HG02798 (cell line): ENCODE measurements around the gene NTM.
A peak's percentile ranks its signal among the peaks of the same experiment; 100 is the strongest.

ENCODE experiments used
- ATAC-seq: cut with Tn5 transposase; IDR thresholded peaks from one replicate; pipeline ENCODE4 v1.9.1; 2021; ENCODE audit warnings: mild to moderate bottlenecking; ENCODE audit not compliant: unreplicated experiment, poor library complexity

NTM gene

DNA sequence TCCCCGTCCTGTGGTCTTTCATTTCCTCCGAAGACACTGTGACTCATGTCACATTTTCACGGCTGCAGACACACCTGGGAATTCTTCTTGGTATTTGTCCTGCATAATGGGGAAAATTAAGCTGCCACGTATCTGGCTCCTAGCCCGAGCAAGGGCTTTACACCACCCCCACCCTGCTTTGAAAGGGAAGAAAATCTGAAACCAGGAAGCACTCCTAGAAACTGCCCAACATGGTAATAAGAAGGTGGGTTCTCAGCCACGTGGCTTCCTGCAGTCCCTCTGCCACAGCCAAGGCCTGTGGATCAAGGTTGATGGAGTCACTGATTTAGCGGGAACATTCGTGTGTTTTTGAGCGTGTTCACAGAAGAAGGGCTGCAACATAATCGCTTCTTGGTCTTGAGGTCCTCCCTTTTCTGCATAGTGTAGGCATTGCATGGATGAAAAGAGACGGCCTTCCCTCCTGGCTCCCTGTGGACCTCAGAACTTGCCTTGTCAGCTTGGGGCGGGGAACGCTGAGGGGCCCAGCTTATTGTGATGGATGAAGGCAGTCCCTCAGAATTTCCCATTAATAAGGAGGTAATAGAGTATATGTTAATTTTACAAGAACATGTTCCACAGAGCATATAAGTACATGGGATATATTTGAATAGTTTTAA is 292.0 kb downstream of the NTM start:
- no peak for ATAC-seq

DNA sequence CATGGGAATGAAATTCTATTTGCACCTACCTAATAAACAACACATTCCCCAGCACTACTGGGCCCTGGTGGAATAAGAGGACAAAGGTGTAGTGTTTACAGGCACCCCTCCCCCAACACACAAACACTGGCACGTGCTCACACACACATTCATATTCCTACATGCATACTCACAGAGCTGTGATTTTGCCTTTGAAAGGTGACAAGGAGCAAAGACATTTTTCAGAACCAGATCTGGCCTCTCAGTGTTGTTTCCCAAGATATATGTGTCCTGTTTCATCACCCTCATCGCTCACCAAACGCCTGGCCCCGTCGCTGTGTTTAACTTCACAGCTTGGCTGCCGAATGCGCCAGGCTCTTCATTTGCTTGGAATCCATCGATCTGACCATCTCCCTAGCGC is 292.6 kb downstream of the NTM start:
- ATAC-seq: no peak

DNA sequence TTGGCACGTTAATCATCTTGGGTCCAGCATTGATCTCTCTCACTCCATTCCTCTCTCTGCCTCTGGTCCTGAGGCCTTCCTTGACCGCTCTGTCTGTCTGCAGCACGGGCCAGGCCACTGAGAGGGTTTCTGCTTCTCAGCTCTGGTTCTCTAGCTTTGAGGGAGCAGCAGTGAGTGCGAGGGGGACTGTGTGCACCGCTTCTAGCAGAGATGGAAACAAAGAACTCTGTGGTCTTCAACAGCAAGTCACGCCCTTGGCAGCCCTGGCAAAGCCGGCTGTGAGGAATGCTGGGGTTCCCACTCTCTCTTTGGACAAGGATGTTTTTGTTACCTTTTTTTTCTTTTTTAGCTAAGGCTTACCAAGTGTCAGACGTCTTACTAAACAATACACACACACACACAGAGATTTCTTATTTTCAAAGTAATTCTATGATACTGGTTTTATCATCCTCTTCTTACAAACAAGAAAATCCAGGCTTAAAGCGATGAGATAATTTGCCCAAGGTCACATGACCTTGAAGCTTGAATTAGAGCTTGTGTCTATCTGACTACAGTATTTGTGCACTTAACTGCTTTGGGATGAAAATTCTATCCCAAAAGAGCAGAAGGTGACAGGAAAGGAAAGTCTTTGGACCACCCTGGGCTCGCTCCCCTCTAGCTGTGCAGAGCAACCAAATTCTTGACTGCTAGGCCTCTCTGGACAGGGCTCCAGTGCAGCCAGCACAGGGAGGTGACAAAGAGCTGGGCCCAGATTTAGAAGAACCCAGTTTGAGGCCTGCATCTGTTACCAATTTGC is 293.2 kb downstream of the NTM start:
- no peak for ATAC-seq

DNA sequence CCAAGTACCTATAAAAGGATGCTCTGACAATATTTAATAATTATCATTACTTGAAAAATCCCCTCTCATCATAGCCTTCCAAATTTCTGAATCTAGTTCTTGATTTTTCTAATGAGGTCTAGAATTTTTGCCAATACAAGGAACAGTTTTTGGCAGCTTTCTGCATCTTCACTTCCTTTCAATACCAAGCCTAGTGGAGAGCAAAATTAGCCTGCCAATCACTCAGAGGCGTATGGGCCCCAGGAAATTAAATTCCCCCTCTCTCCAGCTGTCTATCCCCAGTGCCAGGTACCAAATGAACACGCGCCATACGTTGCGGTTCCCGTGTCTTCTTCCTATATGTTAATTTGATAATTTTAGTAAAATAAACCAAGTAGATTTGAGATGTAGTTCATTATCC is 293.9 kb downstream of the NTM start:
- no peak for ATAC-seq

DNA sequence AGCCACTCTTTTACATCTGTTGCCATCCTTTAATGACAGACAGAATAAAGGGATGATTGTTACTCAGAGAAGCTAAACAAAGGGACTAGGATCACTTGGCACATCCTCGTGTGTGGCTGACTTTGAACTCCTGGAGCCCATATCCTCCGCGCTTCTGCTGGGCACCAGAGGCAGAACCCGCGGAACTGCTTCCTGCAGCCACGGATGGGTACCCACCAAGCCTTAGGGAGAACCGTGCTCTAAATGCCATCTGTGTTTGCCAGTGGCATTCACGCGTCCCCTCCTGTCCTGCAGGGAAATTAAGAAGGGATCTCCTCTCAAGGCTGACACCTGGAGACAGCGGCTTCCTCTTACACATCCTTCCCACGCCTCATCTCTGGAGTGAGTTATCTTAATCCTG is 294.4 kb downstream of the NTM start:
- ATAC-seq: no peak

DNA sequence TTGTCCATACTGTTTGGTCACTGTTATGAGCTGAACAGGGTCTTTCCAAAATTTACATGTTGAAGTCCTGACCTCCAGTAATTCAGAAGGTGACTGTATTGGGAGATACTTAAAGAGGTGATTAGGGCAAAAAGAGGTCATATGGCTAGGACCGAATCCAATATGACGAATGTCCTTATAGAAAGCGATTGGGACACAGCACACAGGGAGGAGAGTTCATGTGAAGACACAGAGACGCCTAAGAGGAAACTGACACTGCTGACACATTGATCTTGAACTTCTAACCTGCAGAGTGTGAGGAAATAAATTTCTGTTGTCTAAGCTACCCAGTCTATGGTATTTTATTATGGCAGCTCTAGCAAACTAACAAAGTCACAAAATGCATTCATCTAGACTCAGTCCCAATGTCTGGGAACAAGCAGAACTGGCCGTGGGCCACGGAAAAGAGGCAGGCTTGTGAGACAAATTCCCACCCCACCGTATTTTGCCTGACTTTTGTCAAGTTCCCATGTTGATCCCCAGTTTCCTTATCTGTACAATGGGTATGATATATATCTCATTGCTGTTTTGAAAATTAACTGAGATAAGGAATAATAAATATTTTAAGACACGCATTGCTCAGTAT is 295.0 kb downstream of the NTM start:
- no peak for ATAC-seq

DNA sequence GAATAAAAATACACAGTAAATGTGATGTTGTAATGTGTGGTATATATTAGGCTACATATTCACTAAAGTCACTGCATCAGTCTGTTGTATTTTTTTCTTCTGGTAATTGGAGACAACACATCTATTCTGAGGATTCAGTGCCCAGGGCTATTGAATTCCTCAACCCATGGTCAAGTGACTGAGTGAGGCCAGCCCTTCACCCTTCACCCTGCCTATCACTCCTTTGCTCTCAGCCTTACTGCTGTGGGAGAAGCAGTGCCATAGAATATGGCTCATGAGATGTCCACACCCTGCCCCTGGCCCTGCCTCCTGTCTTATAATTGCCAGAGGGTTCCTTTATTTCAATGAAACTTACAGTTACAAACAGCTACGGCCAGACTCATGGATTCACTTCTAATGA is 295.6 kb downstream of the NTM start:
- ATAC-seq: no peak

DNA sequence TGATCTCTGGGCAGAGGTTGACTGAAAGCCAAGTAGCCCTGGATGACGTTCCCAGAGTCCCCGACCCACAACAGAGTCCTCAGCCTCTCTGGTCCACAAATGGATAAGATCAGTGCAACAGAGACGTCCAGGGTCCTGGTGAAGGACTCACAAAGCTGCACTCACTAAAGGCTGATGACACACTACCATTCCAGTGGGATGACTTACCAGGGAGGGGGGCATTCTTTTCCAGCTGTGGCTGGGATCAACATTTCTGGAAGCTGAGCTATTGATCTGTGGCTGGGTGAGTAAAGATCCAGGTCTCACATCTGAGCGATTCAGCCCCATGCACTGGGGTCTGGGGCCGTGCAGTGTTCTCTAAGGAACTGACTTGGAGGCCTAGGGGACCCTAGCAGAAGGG is 296.2 kb downstream of the NTM start:
- no peak for ATAC-seq

DNA sequence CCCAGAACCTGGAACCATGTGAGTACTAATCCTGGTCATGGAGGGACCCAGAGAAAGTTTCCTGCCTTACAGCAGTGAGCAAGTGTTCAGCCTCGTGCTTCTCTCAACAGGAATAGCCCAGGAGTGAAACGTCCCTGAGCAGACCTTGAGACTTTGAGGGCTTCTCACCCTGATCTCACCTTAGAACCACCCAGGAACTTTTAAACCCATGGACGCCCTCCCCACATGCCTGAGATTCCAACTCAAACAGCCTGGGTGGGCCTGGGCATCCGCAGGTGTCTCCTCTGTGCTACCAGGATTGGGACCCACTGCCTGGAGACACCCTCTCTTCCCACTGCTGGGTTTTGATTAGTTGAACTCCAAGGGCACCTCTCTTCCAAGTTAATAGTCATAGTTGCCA is 297.2 kb downstream of the NTM start:
- no peak for ATAC-seq

DNA sequence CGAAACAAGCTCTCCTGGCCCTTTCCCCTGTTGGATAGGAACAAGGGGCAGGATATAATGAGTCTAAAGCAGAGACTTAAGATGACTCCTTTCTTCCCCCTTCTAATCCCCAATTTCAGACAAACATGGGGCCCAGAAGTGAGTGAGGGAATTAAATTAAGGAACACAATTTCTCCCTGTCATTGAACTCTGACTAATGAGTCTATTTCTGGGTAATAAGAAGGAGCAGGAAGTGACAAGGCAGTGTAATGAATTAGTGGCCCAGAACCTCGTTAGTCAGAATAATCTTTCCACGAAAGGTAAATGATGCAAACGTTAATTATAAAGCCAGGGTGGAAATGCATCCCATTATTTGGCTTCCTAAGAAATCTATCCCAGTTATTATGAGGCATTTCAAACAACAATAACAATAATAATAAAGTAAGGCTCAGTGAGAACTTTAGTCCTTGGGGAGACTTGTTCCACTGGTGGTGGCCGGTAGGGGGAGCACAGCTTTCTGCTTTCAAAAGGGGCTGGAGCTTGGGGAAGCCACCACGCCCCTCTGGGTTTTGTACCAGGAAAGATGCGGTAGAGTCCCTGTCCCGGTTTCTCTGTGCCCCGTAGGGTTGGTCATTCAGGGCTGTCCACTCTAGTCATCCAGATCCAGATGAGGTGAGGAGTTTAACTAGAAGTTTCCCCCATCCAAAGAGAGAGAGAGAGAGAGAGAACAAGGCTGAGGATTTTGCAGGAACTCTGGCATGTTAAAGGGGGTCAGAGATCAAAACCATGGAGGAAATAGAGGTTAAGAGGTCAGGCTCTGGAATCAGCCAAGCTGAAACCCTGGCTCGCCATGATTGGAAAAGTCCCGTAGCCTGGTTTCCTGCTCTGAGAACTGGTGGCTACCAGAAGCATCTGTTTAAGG is 298.3 kb downstream of the NTM start:
- ATAC-seq: peak; percentile 76

DNA sequence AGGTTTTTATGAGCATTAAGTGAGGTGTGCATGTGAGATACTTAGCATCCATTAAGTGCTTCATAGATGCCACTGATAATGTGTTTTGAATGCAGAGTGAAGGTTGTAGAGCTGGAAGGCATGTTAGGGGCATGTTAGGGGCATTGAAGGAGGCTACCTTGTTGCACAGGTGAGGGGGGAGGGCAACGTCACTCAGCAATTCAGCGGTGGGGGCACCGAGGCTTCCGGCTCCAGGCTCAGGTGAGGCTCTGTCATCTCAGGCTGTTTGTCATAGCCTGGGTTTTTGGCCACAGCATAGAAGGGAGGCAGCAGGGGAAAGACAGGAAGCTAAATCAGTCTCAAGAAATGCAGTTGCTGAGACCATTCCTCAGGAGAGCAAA is 299.0 kb downstream of the NTM start:
- no peak for ATAC-seq

DNA sequence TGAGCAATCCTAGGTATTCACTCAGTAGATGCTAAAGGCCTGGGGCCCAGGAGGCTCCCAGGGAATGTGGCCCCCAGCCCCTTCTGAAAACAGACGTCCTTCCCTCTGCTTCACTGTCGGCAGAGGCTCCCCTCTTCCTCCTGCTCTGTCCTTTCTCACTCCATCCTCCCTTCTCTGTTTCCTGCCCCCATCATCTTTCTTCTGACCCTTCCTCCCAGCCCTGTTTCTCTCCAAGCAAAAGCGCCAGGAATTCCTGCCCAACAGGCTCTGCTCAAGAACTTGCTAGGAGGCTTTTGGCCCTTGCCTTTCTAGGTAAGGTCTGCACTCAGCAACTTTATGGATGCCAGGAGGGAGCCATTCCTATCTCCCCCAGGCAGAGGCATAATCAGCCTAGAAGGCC is 300.5 kb downstream of the NTM start:
- no peak for ATAC-seq

DNA sequence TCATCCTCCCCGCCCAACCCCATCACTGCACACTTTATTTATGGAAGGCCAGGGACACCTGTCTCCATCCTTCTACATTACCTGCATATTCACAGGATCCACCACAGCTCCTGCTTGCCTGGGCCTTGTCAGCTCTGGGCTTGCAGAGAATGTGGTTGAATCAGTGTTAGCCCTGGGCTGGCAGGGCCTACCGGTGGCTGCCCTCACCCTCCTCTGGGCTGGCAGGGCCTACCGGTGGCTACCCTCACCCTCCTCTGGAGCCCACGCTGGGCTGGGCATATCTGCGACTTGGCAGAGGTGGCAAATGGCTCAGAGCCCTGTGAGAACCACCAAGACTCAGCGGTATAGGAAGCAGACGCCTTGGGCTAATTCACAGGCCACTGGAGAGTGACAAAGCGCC is 300.9 kb downstream of the NTM start:
- no peak for ATAC-seq

DNA sequence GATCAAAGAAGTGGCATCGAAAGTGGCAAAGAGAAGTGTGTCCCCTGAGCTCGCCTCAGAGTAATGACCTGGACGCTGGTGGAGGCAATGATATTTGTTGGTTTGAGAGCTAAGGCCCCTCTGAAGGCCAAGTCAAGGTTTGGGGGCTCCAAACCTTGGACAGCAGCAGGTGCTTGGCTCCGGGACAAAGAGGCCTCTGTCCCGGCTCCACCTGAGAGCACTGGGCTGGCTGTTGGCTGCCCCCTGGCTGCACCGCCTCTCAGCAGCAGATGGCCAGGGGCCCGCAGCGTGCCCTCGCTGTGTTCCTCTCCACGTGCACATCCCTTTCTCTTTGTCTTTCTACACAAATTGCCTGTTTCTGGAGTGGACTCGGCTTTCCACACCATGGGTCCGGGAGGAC is 301.3 kb downstream of the NTM start:
- no peak for ATAC-seq

DNA sequence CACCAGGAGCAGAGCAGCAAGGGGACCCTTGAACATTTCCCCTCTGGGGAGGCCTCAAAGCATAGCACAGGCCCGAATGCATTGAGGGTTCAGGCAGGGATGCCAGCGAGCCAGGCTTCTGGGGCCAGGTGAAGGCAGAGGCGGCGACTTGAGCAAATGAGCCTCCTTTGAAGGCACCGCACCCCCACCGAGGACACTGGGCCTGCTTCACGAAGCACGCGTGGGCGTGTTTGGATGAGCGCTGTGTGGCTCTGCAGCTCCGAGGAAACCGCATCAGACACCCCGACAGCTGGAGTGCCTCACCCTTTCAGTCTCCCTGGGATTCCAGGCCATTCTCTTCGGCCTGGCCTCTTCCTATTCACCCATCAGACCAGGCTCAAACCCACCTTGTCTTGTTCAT is 301.8 kb downstream of the NTM start:
- ATAC-seq: no peak

DNA sequence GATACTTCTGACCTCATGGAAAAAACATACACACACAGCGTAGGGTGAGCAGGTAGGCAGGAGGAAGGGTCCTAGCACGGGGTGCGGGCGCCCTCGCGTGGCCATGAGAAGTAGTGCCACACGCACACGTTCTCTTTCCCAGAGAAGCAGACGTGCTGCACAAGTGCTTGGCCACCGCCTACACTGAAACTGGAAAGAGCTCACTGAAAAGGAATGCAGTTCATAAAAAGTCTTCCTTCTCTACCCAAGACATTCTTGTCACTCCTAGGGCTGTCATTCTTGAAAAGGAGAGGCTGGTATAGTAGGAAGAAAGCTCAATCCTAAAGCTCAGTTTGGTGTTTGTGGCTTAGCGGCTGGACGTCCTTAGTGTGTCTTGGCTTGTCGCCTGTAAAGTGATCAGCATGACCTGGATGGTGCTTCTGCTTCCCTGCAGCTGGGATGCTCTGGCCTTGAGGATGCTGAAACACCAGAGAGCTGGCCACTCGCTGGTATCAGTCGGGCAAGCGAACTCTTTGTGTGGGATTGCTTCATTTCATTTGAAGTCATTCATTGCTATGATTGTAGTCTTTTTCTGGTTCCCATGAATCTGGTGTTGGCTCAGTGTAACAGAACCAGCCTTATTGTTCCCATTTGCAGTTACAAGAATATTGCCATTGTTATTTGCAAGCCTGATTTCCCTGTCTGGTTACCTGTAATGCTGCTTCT is 303.8 kb downstream of the NTM start:
- peak; percentile 82 for ATAC-seq

DNA sequence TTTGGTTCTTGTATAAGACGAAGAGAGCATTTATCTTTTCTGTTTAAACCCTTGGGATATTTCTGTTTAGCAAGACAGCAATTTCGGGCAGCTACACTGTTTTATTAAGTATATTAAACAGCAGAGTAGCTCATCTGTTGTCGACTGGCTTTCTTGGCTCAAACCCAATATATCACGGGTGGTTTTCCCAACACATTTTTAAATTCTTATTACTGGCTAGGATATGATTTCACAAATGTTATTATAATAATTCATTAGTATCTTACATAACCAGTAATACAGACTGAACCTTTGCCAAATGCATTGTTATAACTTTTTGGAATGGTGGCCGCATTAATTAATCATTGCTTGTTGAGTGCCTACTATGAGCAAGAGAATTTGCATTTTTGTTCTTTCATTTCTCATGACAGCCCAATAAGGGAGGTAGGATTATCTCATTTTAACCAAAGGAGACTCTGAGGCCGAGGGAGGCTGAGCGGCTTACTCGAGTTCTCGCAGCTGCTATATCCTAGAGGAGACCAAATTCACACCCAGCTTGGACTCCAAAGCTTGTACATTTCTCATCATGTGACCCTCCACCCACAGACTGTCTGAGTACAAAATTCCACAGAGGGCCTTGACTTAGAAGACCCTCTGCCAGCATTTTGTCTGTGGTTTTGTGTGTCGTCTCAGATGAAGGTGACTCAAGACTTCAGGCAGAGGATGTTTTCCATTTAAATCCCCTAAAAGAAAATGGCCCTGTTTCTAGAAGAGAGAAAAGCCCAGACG is 304.9 kb downstream of the NTM start:
- no peak for ATAC-seq

DNA sequence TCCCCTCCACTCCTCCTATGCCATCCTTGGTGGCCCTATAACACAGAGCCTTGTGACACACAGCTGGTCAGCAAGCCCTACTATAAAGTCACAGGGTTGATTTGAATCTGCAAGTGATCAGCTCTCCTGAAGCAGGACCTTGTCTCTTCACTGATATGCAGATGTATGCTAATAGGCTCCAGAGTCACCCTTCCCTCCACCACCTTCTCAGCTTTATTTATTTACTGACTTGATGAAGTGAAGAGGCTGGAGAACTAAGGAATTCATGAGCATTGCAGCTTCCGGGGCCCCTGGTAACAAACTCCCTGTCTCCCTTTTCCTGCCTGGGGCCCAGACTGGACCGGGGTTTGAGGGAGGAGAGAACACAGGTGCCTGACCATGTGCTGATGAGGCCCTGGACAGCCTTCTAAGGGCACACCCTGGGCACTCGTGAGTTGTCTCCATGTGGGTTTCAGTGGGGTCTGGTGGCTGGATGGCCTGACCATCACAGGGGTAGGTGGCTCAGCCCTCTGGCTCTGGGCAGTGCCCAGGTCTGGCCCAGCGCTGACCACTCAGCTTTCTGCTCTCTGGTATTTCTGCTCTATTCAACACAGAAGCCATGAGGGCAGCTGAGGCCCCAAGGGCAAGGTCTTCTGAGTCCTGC is 307.5 kb downstream of the NTM start:
- ATAC-seq: no peak
